Mesendoderm (in vitro differentiated cells): Measurements from ENCODE around the gene SDK1.

Source experiments
- DNase-seq: peaks from one replicate; pipeline ENCODE4 v3.0.0; 2013
- H2AK5ac ChIP-seq: 2 replicates; pipeline ENCODE4 v1.6.1; 2013; ENCODE audit warnings: low read length, inconsistent platforms
- H2BK120ac ChIP-seq: 2 replicates; pipeline ENCODE4 v1.6.1; 2013; ENCODE audit warnings: low read depth, mild to moderate bottlenecking, low read length, moderate library complexity, mixed read lengths
- H2BK15ac ChIP-seq: replicated peaks from 2 replicates; pipeline ENCODE4 v1.6.1; 2013; ENCODE audit warnings: low read depth, mild to moderate bottlenecking, moderate library complexity
- H2BK5ac ChIP-seq: 2 replicates; pipeline ENCODE4 v1.6.1; 2013; ENCODE audit warnings: low read length, inconsistent platforms
- H3K18ac ChIP-seq: 2 replicates; pipeline ENCODE4 v1.6.1; 2013; ENCODE audit warnings: mild to moderate bottlenecking, low read length, mixed read lengths
- H3K23ac ChIP-seq: one replicate; pipeline ENCODE4 v1.6.1; 2013; ENCODE audit warnings: low read length
- H3K27ac ChIP-seq: 2 replicates; pipeline ENCODE4 v1.5.1; 2013; ENCODE audit warnings: low read depth, mild to moderate bottlenecking, inconsistent platforms, low read length, moderate library complexity
- H3K27me3 ChIP-seq: 2 replicates; pipeline ENCODE4 v1.6.1; 2013; ENCODE audit warnings: low read length, control low read depth, mild to moderate bottlenecking, inconsistent platforms; ENCODE audit not compliant: insufficient read depth, poor library complexity
- H3K36me3 ChIP-seq: 2 replicates; pipeline ENCODE4 v1.6.1; 2013; ENCODE audit warnings: low read length, inconsistent platforms; ENCODE audit not compliant: control insufficient read depth, insufficient read depth
- H3K4ac ChIP-seq: one replicate; pipeline ENCODE4 v1.6.1; 2013; ENCODE audit warnings: low read depth, mild to moderate bottlenecking, low read length, moderate library complexity
- H3K4me1 ChIP-seq: 2 replicates; pipeline ENCODE4 v1.6.1; 2013; ENCODE audit warnings: low read depth, low read length, inconsistent platforms; ENCODE audit not compliant: control insufficient read depth
- H3K4me2 ChIP-seq: 2 replicates; pipeline ENCODE4 v1.6.1; 2013; ENCODE audit warnings: low read length
- H3K4me3 ChIP-seq: 2 replicates; pipeline ENCODE4 v1.5.1; 2013; ENCODE audit warnings: mild to moderate bottlenecking, low read length
- H3K56ac ChIP-seq: one replicate; pipeline ENCODE4 v1.6.1; 2013; ENCODE audit warnings: low read length
- H3K79me1 ChIP-seq: 2 replicates; pipeline ENCODE4 v1.6.1; 2013; ENCODE audit warnings: low read length, inconsistent platforms
- H3K79me2 ChIP-seq: 2 replicates; pipeline ENCODE4 v1.6.1; 2013; ENCODE audit warnings: mild to moderate bottlenecking, low read length; ENCODE audit not compliant: control insufficient read depth, insufficient read depth
- H3K9ac ChIP-seq: 2 replicates; pipeline ENCODE4 v1.6.1; 2013; ENCODE audit warnings: low read length, inconsistent platforms
- H4K5ac ChIP-seq: one replicate; pipeline ENCODE4 v1.6.1; 2013; ENCODE audit warnings: low read length
- H4K8ac ChIP-seq: one replicate; pipeline ENCODE4 v1.6.1; 2013; ENCODE audit warnings: low read depth, mild to moderate bottlenecking, control low read depth, low read length, moderate library complexity
- WGBS: extraction: QIAGEN DNeasy Blood & Tissue Kit; methylation state at CpG from one replicate; pipeline ENCODE4 v1.1.7; 2013; ENCODE audit warnings: low lambda C conversion rate, missing lambda C conversion rate; ENCODE audit not compliant: insufficient coverage; ENCODE audit errors: extremely low coverage; 5-methylcytosine and 5-hydroxymethylcytosine counted together

Gene SDK1

GRCh38 chr7:3495530-3495929 lies 194.5 kb downstream of the SDK1 start:
- no peak overlapping the region for H3K4me2 ChIP-seq
- no peak overlapping the region for H2AK5ac ChIP-seq
- no peak overlapping the region for H3K4me3 ChIP-seq
- peaks cover 2% of the 10 kb centered on the region for H3K4me1 ChIP-seq
- H3K56ac ChIP-seq = no peak overlapping the region
- H3K23ac ChIP-seq = no peak overlapping the region
- H2BK120ac ChIP-seq = no peak overlapping the region
- peak; percentile 20 for DNase-seq
- no peaks in the 10 kb centered on the region for H3K79me1 ChIP-seq
- no peak overlapping the region for H4K5ac ChIP-seq
- H3K18ac ChIP-seq = no peak overlapping the region
- H3K27me3 ChIP-seq = no peaks in the 10 kb centered on the region
- no peak overlapping the region for H4K8ac ChIP-seq
- no peak overlapping the region for H2BK15ac ChIP-seq
- H3K9ac ChIP-seq = no peak overlapping the region
- no peaks in the 10 kb centered on the region for H3K36me3 ChIP-seq
- H2BK5ac ChIP-seq = no peak overlapping the region
- no peak overlapping the region for H3K4ac ChIP-seq
- H3K27ac ChIP-seq = no peak overlapping the region
- WGBS = no CpG with 5 or more reads among the region's 12 CpGs
- H3K79me2 ChIP-seq = no peaks in the 10 kb centered on the region

- no peak overlapping the region for H3K4me3 ChIP-seq
Observed at GRCh38 chr7:3495954-3496353, 194.9 kb downstream of the SDK1 start.

GRCh38 chr7:3497796-3498195 lies 196.7 kb downstream of the SDK1 start:
- Histone ChIP-seq H4K8ac (no peak overlapping the region), H3K56ac (no peak overlapping the region), H3K4me2 (no peak overlapping the region), H4K5ac (no peak overlapping the region), H2BK120ac (no peak overlapping the region), H3K23ac (no peak overlapping the region), H2BK5ac (no peak overlapping the region), H2BK15ac (no peak overlapping the region), H2AK5ac (no peak overlapping the region), H3K4me3 (no peak overlapping the region), H3K79me1 (no peaks in the 10 kb centered on the region), H3K4ac (no peak overlapping the region), H3K18ac (no peak overlapping the region), H3K27me3 (no peaks in the 10 kb centered on the region), H3K9ac (no peak overlapping the region), H3K36me3 (no peaks in the 10 kb centered on the region), H3K79me2 (no peaks in the 10 kb centered on the region), H3K4me1 (peaks cover 2% of the 10 kb centered on the region), H3K27ac (no peak overlapping the region)
- WGBS = no CpG with 5 or more reads among the region's 2 CpGs
- no peak for DNase-seq

More at GRCh38 chr7:3495954-3496353, 194.9 kb downstream of the SDK1 start:
- no peak overlapping the region for H2BK5ac ChIP-seq
- no peak overlapping the region for H3K23ac ChIP-seq
- H2AK5ac ChIP-seq = no peak overlapping the region
- peak; percentile 19 for DNase-seq
- no peaks in the 10 kb centered on the region for H3K36me3 ChIP-seq
- H2BK120ac ChIP-seq = no peak overlapping the region
- H3K27ac ChIP-seq = no peak overlapping the region
- no peak overlapping the region for H3K56ac ChIP-seq
- H3K4me2 ChIP-seq = no peak overlapping the region
- WGBS = no CpG with 5 or more reads among the region's 5 CpGs
- no peak overlapping the region for H3K18ac ChIP-seq
- peaks cover 2% of the 10 kb centered on the region for H3K4me1 ChIP-seq
- H3K9ac ChIP-seq = no peak overlapping the region
- H2BK15ac ChIP-seq = no peak overlapping the region
- H4K5ac ChIP-seq = no peak overlapping the region
- no peaks in the 10 kb centered on the region for H3K27me3 ChIP-seq
- H4K8ac ChIP-seq = no peak overlapping the region
- no peaks in the 10 kb centered on the region for H3K79me2 ChIP-seq
- H3K79me1 ChIP-seq = no peaks in the 10 kb centered on the region
- no peak overlapping the region for H3K4ac ChIP-seq

- Histone ChIP-seq H4K8ac (no peak overlapping the region), H3K4me1 (no peaks in the 10 kb centered on the region), H3K18ac (no peak overlapping the region), H3K4ac (no peak overlapping the region), H3K79me1 (no peaks in the 10 kb centered on the region), H3K79me2 (no peaks in the 10 kb centered on the region), H3K9ac (no peak overlapping the region), H3K36me3 (no peaks in the 10 kb centered on the region), H3K4me3 (no peak overlapping the region), H2BK120ac (no peak overlapping the region), H2AK5ac (no peak overlapping the region), H2BK15ac (no peak overlapping the region), H3K23ac (no peak overlapping the region), H2BK5ac (no peak overlapping the region), H3K27ac (no peak overlapping the region), H3K27me3 (no peaks in the 10 kb centered on the region), H3K4me2 (no peak overlapping the region), H3K56ac (no peak overlapping the region), H4K5ac (no peak overlapping the region)
- no peak for DNase-seq
Observed at GRCh38 chr7:3501671-3502070, 200.6 kb downstream of the SDK1 start.

GRCh38 chr7:3504384-3504783 lies 203.3 kb downstream of the SDK1 start:
- Histone ChIP-seq H3K36me3 (no peaks in the 10 kb centered on the region), H3K79me2 (no peaks in the 10 kb centered on the region), H3K23ac (no peak overlapping the region), H3K4me1 (no peaks in the 10 kb centered on the region), H3K4ac (no peak overlapping the region), H3K4me3 (no peak overlapping the region), H2AK5ac (no peak overlapping the region), H2BK120ac (no peak overlapping the region), H3K27ac (no peak overlapping the region), H3K56ac (no peak overlapping the region), H2BK15ac (no peak overlapping the region), H2BK5ac (no peak overlapping the region), H4K5ac (no peak overlapping the region), H3K27me3 (no peaks in the 10 kb centered on the region), H3K9ac (no peak overlapping the region), H3K79me1 (no peaks in the 10 kb centered on the region), H3K18ac (no peak overlapping the region), H4K8ac (no peak overlapping the region), H3K4me2 (no peak overlapping the region)
- no peak for DNase-seq
- WGBS = no CpG with 5 or more reads among the region's 1 CpG

- Histone ChIP-seq H2BK5ac (no peak overlapping the region), H3K18ac (no peak overlapping the region), H3K79me1 (no peaks in the 10 kb centered on the region), H3K56ac (no peak overlapping the region), H3K36me3 (no peaks in the 10 kb centered on the region), H2BK15ac (no peak overlapping the region), H3K4me1 (no peaks in the 10 kb centered on the region), H4K8ac (no peak overlapping the region), H3K27ac (no peak overlapping the region), H3K4me3 (no peak overlapping the region), H4K5ac (no peak overlapping the region), H2BK120ac (no peak overlapping the region), H3K4ac (no peak overlapping the region), H3K4me2 (no peak overlapping the region), H3K79me2 (no peaks in the 10 kb centered on the region), H3K27me3 (no peaks in the 10 kb centered on the region), H3K23ac (no peak overlapping the region), H3K9ac (no peak overlapping the region), H2AK5ac (no peak overlapping the region)
- DNase-seq = no peak
- WGBS = no CpG with 5 or more reads among the region's 11 CpGs
Observed at GRCh38 chr7:3510101-3511020, 209.3 kb downstream of the SDK1 start.
